ENCODE results near the gene ZNF316.

DNA sequence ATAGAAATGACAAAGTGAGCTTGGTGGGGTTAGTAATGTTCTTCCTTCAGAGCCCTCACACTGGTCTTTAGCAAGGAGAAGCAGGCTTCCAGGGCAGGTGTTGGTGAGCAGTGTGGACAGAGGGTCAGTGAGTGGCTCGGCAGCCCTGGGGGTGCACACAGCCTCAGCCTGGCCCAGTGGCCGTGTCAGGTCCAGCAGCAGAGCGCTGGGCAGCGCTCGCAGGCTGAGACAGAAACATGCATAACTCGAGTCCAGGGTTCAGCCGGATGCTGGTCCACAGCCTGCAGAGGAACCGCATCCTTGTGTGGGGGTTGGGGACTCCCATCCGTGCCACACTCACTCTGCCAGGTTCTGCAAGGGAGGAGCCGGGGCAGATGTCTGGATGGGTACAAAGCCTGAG is 32.7 kb upstream of the ZNF316 start:
- TF ChIP-seq RCOR1 (conservative IDR thresholded peaks at IDR 0.05; ENCODE audit: low read depth, low read length) (no peak), EZH2 (IDR thresholded peaks at IDR 0.05; ENCODE audit: borderline replicate concordance, control insufficient read depth, low read depth, low read length) (no peak), SREBF2 (IDR thresholded peaks at IDR 0.05; ENCODE audit: low read length) (no peak), POLR2A (IDR thresholded peaks at IDR 0.05; ENCODE audit: low read depth, low read length) (0 out of 2 replicates have a peak, but pooled peaks have one; percentile 18), CREB1 (IDR thresholded peaks at IDR 0.05; ENCODE audit: low read depth) (no peak), ZNF24 (IDR thresholded peaks at IDR 0.05) (no peak), MYC (IDR thresholded peaks at IDR 0.05; ENCODE audit: insufficient read depth, insufficient read length, insufficient replicate concordance, low read length, severe bottlenecking) (no peak), ATF7 (IDR thresholded peaks at IDR 0.05; ENCODE audit: low read depth) (no peak), SREBF1 (IDR thresholded peaks at IDR 0.05; ENCODE audit: low read length) (no peak), EGR1 (IDR thresholded peaks at IDR 0.05; ENCODE audit: borderline replicate concordance in 1 of 2, low read depth in 2 of 2, low read length in 2 of 2) (no peak), CEBPB (IDR thresholded peaks at IDR 0.05; ENCODE audit: borderline replicate concordance in 1 of 2, low read depth in 2 of 2, low read length in 2 of 2) (no peak), YBX1 (IDR thresholded peaks at IDR 0.05) (no peak)
- TF ChIP-seq, protein P1, sequence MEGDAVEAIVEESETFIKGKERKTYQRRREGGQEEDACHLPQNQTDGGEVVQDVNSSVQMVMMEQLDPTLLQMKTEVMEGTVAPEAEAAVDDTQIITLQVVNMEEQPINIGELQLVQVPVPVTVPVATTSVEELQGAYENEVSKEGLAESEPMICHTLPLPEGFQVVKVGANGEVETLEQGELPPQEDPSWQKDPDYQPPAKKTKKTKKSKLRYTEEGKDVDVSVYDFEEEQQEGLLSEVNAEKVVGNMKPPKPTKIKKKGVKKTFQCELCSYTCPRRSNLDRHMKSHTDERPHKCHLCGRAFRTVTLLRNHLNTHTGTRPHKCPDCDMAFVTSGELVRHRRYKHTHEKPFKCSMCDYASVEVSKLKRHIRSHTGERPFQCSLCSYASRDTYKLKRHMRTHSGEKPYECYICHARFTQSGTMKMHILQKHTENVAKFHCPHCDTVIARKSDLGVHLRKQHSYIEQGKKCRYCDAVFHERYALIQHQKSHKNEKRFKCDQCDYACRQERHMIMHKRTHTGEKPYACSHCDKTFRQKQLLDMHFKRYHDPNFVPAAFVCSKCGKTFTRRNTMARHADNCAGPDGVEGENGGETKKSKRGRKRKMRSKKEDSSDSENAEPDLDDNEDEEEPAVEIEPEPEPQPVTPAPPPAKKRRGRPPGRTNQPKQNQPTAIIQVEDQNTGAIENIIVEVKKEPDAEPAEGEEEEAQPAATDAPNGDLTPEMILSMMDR (IDR thresholded peaks at IDR 0.05 in 2 of 3, conservative IDR thresholded peaks at IDR 0.05 in 1 of 3; ENCODE audit: control insufficient read depth in 2 of 3, extremely low read depth in 1 of 3, insufficient read depth in 1 of 3, low read depth in 3 of 3, low read length in 3 of 3), result no peak
